22Rv1 (cell line): ENCODE results near the gene CCL13.

Experiments used
- ZFX ChIP-seq: fragments of 450-650 bp; IDR thresholded peaks from 2 replicates; pipeline ENCODE4 v1.6.1; 2017; ENCODE audit warnings: antibody characterized with exemption, borderline replicate concordance
- TF ChIP-seq, protein P1 (sequence below): fragments of 450-650 bp; IDR thresholded peaks from 2 replicates; pipeline ENCODE4 v1.5.1; 2017; ENCODE audit warnings: mild to moderate bottlenecking

GRCh38 chr17:34377078-34377823 is 21.0 kb downstream of the CCL13 start:
- TF ChIP-seq, protein P1, sequence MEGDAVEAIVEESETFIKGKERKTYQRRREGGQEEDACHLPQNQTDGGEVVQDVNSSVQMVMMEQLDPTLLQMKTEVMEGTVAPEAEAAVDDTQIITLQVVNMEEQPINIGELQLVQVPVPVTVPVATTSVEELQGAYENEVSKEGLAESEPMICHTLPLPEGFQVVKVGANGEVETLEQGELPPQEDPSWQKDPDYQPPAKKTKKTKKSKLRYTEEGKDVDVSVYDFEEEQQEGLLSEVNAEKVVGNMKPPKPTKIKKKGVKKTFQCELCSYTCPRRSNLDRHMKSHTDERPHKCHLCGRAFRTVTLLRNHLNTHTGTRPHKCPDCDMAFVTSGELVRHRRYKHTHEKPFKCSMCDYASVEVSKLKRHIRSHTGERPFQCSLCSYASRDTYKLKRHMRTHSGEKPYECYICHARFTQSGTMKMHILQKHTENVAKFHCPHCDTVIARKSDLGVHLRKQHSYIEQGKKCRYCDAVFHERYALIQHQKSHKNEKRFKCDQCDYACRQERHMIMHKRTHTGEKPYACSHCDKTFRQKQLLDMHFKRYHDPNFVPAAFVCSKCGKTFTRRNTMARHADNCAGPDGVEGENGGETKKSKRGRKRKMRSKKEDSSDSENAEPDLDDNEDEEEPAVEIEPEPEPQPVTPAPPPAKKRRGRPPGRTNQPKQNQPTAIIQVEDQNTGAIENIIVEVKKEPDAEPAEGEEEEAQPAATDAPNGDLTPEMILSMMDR = no peak
- no peak for TF ChIP-seq ZFX
